ENCODE data around the gene OR4D9. TPM values are rescaled to one million over a fixed set of nuclear protein-coding genes. Genes with fewer than 3 reads are reported as not detected.

OR4D9 gene
- total and polyA plus RNA-seq, 10 of the 15 experiments (the other 5 are each of a cell fraction or from before 2014, with no cell fraction given), result not detected

DNA sequence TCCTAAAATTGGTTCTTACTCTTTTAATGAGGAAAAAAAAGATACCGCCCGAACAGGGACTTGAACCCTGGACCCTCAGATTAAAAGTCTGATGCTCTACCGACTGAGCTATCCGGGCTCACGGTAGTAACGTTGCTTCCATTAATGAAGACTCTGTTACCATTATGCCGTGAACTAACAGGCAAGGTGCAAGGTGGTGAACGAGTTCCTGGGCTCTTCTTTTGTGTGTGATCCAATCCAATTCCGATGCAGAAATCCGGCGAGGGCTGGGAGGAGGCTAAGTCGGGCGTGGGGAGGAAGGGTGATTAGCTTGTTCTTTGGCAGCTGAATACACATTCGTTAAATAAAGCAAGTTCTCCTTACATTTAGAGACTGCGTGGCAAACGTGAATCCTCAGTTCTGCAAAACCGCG, 49.0 kb downstream of the OR4D9 start:
- H3K27me3 ChIP-seq (replicated peaks in 1 of 2; ENCODE audit: control insufficient read depth in 2 of 2, insufficient read depth in 2 of 2, low read length in 1 of 2), result no peaks in the 10 kb centered on the region
- peak overlapping the region; percentile 97 for H2AFZ ChIP-seq (ENCODE audit: control insufficient read depth, low read depth, low read length)
- peak overlapping the region; percentile 73 for H3K27ac ChIP-seq (ENCODE audit: control insufficient read depth, insufficient read depth)
- H3K4me2 ChIP-seq (ENCODE audit: control insufficient read depth, insufficient read depth), result peak overlapping the region; percentile 84
- H3K4me1 ChIP-seq (ENCODE audit: control insufficient read depth, insufficient read depth, low read length), result peaks cover 4% of the 10 kb centered on the region; the same call in 1 of the 2 replicates
- peak overlapping the region; percentile 59 for H3K4me3 ChIP-seq
- intact Hi-C loops (cut with micrococcal nuclease; ENCODE audit: unreplicated experiment) (loop anchor here (1.0 kb wide), 2 partner anchors 10 to 56 kb away; no protein-coding TSS in a partner anchor), in situ Hi-C loops (cut with MboI) (no loop called here)
- under 1% methylated on average over 18 of the region's 18 CpGs for WGBS (ENCODE audit: insufficient coverage, insufficient replicate concordance, low lambda C conversion rate, missing lambda C conversion rate)
- no peaks in the 10 kb centered on the region for H3K79me2 ChIP-seq (ENCODE audit: control insufficient read depth, insufficient read depth, low read length)
- POLR2A ChIA-PET, result interaction anchor here (0.6 to 1.7 kb wide), 7 partner anchors 10 to 984 kb away, joined by 3 to 13 read pairs (median 5); partner anchors contain the start of genes OSBP and PATL1
- peak overlapping the region; percentile 74 for H3K9ac ChIP-seq (ENCODE audit: control insufficient read depth, insufficient read depth, low read length)
- ATAC-seq (peak; percentile 58), FAIRE-seq (no peak), DNase-seq (ENCODE audit: low read depth, low spot score) (peak; percentile 93)
- no peaks in the 10 kb centered on the region for H3K9me3 ChIP-seq (replicated peaks; ENCODE audit: control insufficient read depth, insufficient read depth, low read length)
- CTCF ChIA-PET, result interaction anchor here (0.9 to 2.9 kb wide), 4 partner anchors 10 to 52 kb away, joined by 3 to 11 read pairs (median 7); no protein-coding TSS in a partner anchor
- BruUV-seq (replicated peaks), result no TSS peak
- H3K36me3 ChIP-seq (ENCODE audit: control insufficient read depth in 2 of 2, insufficient read depth in 2 of 2, low read length in 1 of 2), result no peaks in the 10 kb centered on the region
- RAD21 ChIA-PET (ENCODE audit: unreplicated experiment), result interaction anchor here (1.0 to 2.5 kb wide), 6 partner anchors 11 to 109 kb away, joined by 4 to 9 read pairs (median 6); partner anchors contain the start of genes OSBP and PATL1
- SMC1A ChIA-PET (ENCODE audit: uncharacterized antibody, unreplicated experiment), result interaction anchor here (1.2 to 2.1 kb wide), 3 partner anchors 9 to 23 kb away, joined by 3 to 8 read pairs (median 5); no protein-coding TSS in a partner anchor
- H4K20me1 ChIP-seq (ENCODE audit: control insufficient read depth, insufficient read depth), result no peaks in the 10 kb centered on the region
- TF ChIP-seq RCOR1 (conservative IDR thresholded peaks at IDR 0.05; ENCODE audit: low read depth, low read length) (no peak), SPI1 (IDR thresholded peaks at IDR 0.05; ENCODE audit: borderline replicate concordance, insufficient read depth, low read depth, low read length) (no peak), SMARCA5 (IDR thresholded peaks at IDR 0.05) (peak; percentile 94; the same call in 1 of the 2 replicates), ATF7 (IDR thresholded peaks at IDR 0.05; ENCODE audit: low read depth) (no peak; the same call in none of the 2 replicates), PAX5 (IDR thresholded peaks at IDR 0.05; ENCODE audit: borderline replicate concordance, low read depth, low read length) (no peak), SREBF2 (IDR thresholded peaks at IDR 0.05; ENCODE audit: low read length) (peak; percentile 97), MTA3 (IDR thresholded peaks at IDR 0.05; ENCODE audit: borderline replicate concordance, low read length) (peak; percentile 89; the same call in 1 of the 2 replicates), GABPA (IDR thresholded peaks at IDR 0.05; ENCODE audit: low read depth) (peak; percentile 63; the same call in 1 of the 2 replicates), CBX5 (IDR thresholded peaks at IDR 0.05; ENCODE audit: low read depth) (peak; percentile 74; the same call in 1 of the 2 replicates), SIX5 (IDR thresholded peaks at IDR 0.05; ENCODE audit: low read depth, low read length, severe bottlenecking) (no peak), CHD4 (IDR thresholded peaks at IDR 0.05) (no peak), ZNF207 (IDR thresholded peaks at IDR 0.05; ENCODE audit: borderline replicate concordance) (peak; percentile 37; the same call in 1 of the 2 replicates), NFYA (IDR thresholded peaks at IDR 0.05; ENCODE audit: borderline replicate concordance, low read depth, low read length) (no peak), YY1 (IDR thresholded peaks at IDR 0.05; ENCODE audit: low read depth, low read length) (peak; percentile 55; the same call in 1 of the 2 replicates)
- TF ChIP-seq, protein P1, sequence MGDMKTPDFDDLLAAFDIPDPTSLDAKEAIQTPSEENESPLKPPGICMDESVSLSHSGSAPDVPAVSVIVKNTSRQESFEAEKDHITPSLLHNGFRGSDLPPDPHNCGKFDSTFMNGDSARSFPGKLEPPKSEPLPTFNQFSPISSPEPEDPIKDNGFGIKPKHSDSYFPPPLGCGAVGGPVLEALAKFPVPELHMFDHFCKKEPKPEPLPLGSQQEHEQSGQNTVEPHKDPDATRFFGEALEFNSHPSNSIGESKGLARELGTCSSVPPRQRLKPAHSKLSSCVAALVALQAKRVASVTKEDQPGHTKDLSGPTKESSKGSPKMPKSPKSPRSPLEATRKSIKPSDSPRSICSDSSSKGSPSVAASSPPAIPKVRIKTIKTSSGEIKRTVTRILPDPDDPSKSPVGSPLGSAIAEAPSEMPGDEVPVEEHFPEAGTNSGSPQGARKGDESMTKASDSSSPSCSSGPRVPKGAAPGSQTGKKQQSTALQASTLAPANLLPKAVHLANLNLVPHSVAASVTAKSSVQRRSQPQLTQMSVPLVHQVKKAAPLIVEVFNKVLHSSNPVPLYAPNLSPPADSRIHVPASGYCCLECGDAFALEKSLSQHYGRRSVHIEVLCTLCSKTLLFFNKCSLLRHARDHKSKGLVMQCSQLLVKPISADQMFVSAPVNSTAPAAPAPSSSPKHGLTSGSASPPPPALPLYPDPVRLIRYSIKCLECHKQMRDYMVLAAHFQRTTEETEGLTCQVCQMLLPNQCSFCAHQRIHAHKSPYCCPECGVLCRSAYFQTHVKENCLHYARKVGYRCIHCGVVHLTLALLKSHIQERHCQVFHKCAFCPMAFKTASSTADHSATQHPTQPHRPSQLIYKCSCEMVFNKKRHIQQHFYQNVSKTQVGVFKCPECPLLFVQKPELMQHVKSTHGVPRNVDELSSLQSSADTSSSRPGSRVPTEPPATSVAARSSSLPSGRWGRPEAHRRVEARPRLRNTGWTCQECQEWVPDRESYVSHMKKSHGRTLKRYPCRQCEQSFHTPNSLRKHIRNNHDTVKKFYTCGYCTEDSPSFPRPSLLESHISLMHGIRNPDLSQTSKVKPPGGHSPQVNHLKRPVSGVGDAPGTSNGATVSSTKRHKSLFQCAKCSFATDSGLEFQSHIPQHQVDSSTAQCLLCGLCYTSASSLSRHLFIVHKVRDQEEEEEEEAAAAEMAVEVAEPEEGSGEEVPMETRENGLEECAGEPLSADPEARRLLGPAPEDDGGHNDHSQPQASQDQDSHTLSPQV (IDR thresholded peaks at IDR 0.05), result no peak
- TF ChIP-seq, protein P2, sequence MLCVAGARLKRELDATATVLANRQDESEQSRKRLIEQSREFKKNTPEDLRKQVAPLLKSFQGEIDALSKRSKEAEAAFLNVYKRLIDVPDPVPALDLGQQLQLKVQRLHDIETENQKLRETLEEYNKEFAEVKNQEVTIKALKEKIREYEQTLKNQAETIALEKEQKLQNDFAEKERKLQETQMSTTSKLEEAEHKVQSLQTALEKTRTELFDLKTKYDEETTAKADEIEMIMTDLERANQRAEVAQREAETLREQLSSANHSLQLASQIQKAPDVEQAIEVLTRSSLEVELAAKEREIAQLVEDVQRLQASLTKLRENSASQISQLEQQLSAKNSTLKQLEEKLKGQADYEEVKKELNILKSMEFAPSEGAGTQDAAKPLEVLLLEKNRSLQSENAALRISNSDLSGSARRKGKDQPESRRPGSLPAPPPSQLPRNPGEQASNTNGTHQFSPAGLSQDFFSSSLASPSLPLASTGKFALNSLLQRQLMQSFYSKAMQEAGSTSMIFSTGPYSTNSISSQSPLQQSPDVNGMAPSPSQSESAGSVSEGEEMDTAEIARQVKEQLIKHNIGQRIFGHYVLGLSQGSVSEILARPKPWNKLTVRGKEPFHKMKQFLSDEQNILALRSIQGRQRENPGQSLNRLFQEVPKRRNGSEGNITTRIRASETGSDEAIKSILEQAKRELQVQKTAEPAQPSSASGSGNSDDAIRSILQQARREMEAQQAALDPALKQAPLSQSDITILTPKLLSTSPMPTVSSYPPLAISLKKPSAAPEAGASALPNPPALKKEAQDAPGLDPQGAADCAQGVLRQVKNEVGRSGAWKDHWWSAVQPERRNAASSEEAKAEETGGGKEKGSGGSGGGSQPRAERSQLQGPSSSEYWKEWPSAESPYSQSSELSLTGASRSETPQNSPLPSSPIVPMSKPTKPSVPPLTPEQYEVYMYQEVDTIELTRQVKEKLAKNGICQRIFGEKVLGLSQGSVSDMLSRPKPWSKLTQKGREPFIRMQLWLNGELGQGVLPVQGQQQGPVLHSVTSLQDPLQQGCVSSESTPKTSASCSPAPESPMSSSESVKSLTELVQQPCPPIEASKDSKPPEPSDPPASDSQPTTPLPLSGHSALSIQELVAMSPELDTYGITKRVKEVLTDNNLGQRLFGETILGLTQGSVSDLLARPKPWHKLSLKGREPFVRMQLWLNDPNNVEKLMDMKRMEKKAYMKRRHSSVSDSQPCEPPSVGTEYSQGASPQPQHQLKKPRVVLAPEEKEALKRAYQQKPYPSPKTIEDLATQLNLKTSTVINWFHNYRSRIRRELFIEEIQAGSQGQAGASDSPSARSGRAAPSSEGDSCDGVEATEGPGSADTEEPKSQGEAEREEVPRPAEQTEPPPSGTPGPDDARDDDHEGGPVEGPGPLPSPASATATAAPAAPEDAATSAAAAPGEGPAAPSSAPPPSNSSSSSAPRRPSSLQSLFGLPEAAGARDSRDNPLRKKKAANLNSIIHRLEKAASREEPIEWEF (IDR thresholded peaks at IDR 0.05; ENCODE audit: insufficient replicate concordance, low read depth, low read length), result no peak

Measured in GM12878 (cell line).